Endothelial cell of umbilical vein (primary cell): ENCODE data around the gene SCGB1A1. TPM values are rescaled to one million over a fixed set of nuclear protein-coding genes. Genes with fewer than 3 reads are reported as not detected.

Experiments used
- BruUV-seq: library from RNA; stranded (reverse); fragments of 400-500 nt; replicated peaks from 2 replicates; lab custom pipeline; 2021; lab: Mats Ljungman, UMichigan
- CTCF ChIA-PET: fragments of 300-600, 350-600 bp; sonication (Branson Sonifier 250); formaldehyde crosslinking; loops from one replicate; lab custom pipeline; 2021; ENCODE audit warnings: antibody characterized with exemption, inconsistent platforms; lab: Charles Lee
- POLR2A ChIA-PET: fragments of 300-600, 350-600 bp; sonication (Branson Sonifier 250); formaldehyde crosslinking; loops from one replicate; lab custom pipeline; 2021; ENCODE audit warnings: antibody characterized with exemption, inconsistent platforms; lab: Charles Lee
- DNase-seq: peaks from one replicate; pipeline ENCODE4 v3.0.0-alpha.2; 2011; ENCODE audit warnings: low read depth, low spot score
- FAIRE-seq: peaks from 2 replicates; lab custom pipeline; 2011; peaks lifted over from hg19 to GRCh38; lab: Jason Lieb, UNC
- H2AFZ ChIP-seq: 2 replicates; pipeline ENCODE4 v1.6.0; 2012; ENCODE audit warnings: low read depth, low read length, control low read depth, inconsistent platforms
- H3K27ac ChIP-seq: 2 replicates; pipeline ENCODE4 v1.5.1; 2011; ENCODE audit warnings: low read depth, mild to moderate bottlenecking, control low read depth, low read length, moderate library complexity; ENCODE audit not compliant: insufficient read depth
- H3K27me3 ChIP-seq, 2 experiments: 2 replicates each; pipeline versions ENCODE4 v1.6.0 to v1.6.1; 2011; ENCODE audit warnings: low read length in 2 of 2, mixed read lengths in 1 of 2; ENCODE audit not compliant: control insufficient read depth in 2 of 2, insufficient read depth in 2 of 2
- H3K36me3 ChIP-seq, 2 experiments: 2 replicates in 1 of 2; 3 replicates in 1 of 2; pipeline ENCODE4 v1.5.1; 2011; ENCODE audit warnings: low read length in 2 of 2, mild to moderate bottlenecking in 1 of 2, moderate library complexity in 1 of 2; ENCODE audit not compliant: control insufficient read depth in 2 of 2, insufficient read depth in 2 of 2; ENCODE audit errors: extremely low read depth in 1 of 2
- H3K4me1 ChIP-seq: 3 replicates; pipeline ENCODE4 v1.5.1; 2011; ENCODE audit warnings: mild to moderate bottlenecking, low read length; ENCODE audit not compliant: control insufficient read depth, insufficient read depth; ENCODE audit errors: extremely low read depth
- H3K4me2 ChIP-seq: 2 replicates; pipeline ENCODE4 v1.6.1; 2011; ENCODE audit warnings: low read length, control low read depth, mixed read lengths; ENCODE audit not compliant: insufficient read depth
- H3K4me3 ChIP-seq, 3 experiments: fragments of 200-600 bp in 1 of 3; sonication (generic), shearing (Covaris generic) in 1 of 3; replicated peaks in 1 of 3; 2 replicates each; pipeline ENCODE4 v1.5.1; 2011 to 2016; ENCODE audit warnings: control low read depth in 3 of 3, low read length in 3 of 3, mild to moderate bottlenecking in 2 of 3, inconsistent platforms in 1 of 3, low read depth in 1 of 3, moderate library complexity in 1 of 3; ENCODE audit not compliant: insufficient read depth in 1 of 3
- H3K79me2 ChIP-seq: 2 replicates; pipeline ENCODE4 v1.6.0; 2012; ENCODE audit warnings: low read length, inconsistent platforms; ENCODE audit not compliant: control insufficient read depth, insufficient read depth
- H3K9ac ChIP-seq: replicated peaks from 2 replicates; pipeline ENCODE3; 2011; ENCODE audit warnings: low read length, control low read depth; ENCODE audit not compliant: insufficient read depth; ENCODE audit errors: extremely low read depth
- H3K9me1 ChIP-seq: replicated peaks from 3 replicates; pipeline ENCODE4 v1.6.0; 2011; ENCODE audit warnings: mild to moderate bottlenecking, low read length; ENCODE audit not compliant: control insufficient read depth, insufficient read depth; ENCODE audit errors: extremely low read depth
- H3K9me3 ChIP-seq: replicated peaks from 2 replicates; pipeline ENCODE4 v1.5.1; 2012; ENCODE audit warnings: low read length, inconsistent platforms; ENCODE audit not compliant: control insufficient read depth, insufficient read depth
- H4K20me1 ChIP-seq: replicated peaks from 2 replicates; pipeline ENCODE3; 2011; ENCODE audit warnings: mild to moderate bottlenecking, low read length; ENCODE audit not compliant: control insufficient read depth, insufficient read depth; ENCODE audit errors: extremely low read depth
- CTCF ChIP-seq, 2 donors: IDR thresholded peaks; 1 replicate in 1 of 2; 2 replicates in 1 of 2; pipeline ENCODE4 v1.5.1; 2011; ENCODE audit warnings: low read length in 2 of 2, mild to moderate bottlenecking in 2 of 2, moderate library complexity in 2 of 2, control low read depth in 1 of 2, inconsistent platforms in 1 of 2, low read depth in 1 of 2; ENCODE audit not compliant: insufficient read depth in 1 of 2; ENCODE audit errors: extremely low read depth in 1 of 2
- EZH2 ChIP-seq: IDR thresholded peaks from 2 replicates; pipeline ENCODE4 v1.6.1; 2012; ENCODE audit warnings: borderline replicate concordance, low read depth, mild to moderate bottlenecking, moderate library complexity, low read length, inconsistent platforms; ENCODE audit not compliant: severe bottlenecking
- FOS ChIP-seq: IDR thresholded peaks from 2 replicates; pipeline ENCODE4 v1.6.1; 2011; ENCODE audit warnings: mild to moderate bottlenecking, low read length, moderate library complexity, borderline replicate concordance; ENCODE audit not compliant: insufficient read depth
- GATA2 ChIP-seq: IDR thresholded peaks from 2 replicates; pipeline ENCODE4 v1.7.0; 2011; ENCODE audit warnings: low read depth, mild to moderate bottlenecking, moderate library complexity, mixed read lengths, low read length; ENCODE audit not compliant: insufficient read length, insufficient read depth
- JUN ChIP-seq: IDR thresholded peaks from 2 replicates; pipeline ENCODE4 v1.6.1; 2011; ENCODE audit warnings: borderline replicate concordance, low read depth; ENCODE audit not compliant: insufficient read length, insufficient read depth
- MYC ChIP-seq: IDR thresholded peaks from one replicate; pipeline ENCODE4 v1.6.1; 2011; ENCODE audit warnings: mild to moderate bottlenecking, low read depth, low read length
- POLR2A ChIP-seq: IDR thresholded peaks from 2 replicates; pipeline ENCODE4 v1.6.1; 2012; ENCODE audit warnings: low read depth, mild to moderate bottlenecking, control low read depth, low read length
- POLR2AphosphoS5 ChIP-seq: IDR thresholded peaks from 2 replicates; pipeline ENCODE4 v1.6.1; 2012; ENCODE audit warnings: low read depth, mild to moderate bottlenecking, control low read depth, low read length, moderate library complexity; ENCODE audit not compliant: insufficient read depth
- dilution Hi-C: fragments of 300-500 bp; cut with MboI; formaldehyde crosslinking; loops from one replicate; pipeline ENCODE4 v1.15.0; 2019; ENCODE audit warnings: low sequenced_read_pairs; ENCODE audit not compliant: extremely low pct_ligation_motif_present
- intact Hi-C: fragments of 100-400 bp; cut with micrococcal nuclease; formaldehyde crosslinking; loops from one replicate; pipeline ENCODE4 v1.10.0; 2022
- polyA plus RNA-seq, 4 experiments: library from polyadenylated mRNA; depleted of rRNA in 3 of 4; stranded (reverse) in 3 of 4; unstranded in 1 of 4; fragments of >200 nt; gene quantifications; 2 replicates each; pipeline versions ENCODE4 v1.2.1 to v1.2.3, GENCODE V29; 2011 to 2012; ENCODE audit warnings: missing spikeins in 1 of 4
- total RNA-seq: library from RNA; stranded (reverse); gene quantifications from 2 replicates; pipeline ENCODE4 v1.2.3, GENCODE V29; 2021
- TF ChIP-seq, protein P1 (sequence below): IDR thresholded peaks from 2 replicates; pipeline ENCODE4 v1.6.1; 2011; ENCODE audit not compliant: insufficient read depth, insufficient read length

Gene SCGB1A1
- total and polyA plus RNA-seq, 2 donors (not counting 3 experiments of a cell fraction or from before 2014, with no cell fraction given): not detected

- H3K36me3 ChIP-seq: no peaks in the 10 kb centered on the region
- intact Hi-C loops: no loop called here
- no peaks in the 10 kb centered on the region for H4K20me1 ChIP-seq
- no peak overlapping the region for H3K27ac ChIP-seq
- no peaks in the 10 kb centered on the region for H3K9me1 ChIP-seq
- no peak overlapping the region for H2AFZ ChIP-seq
- no peak overlapping the region for H3K9ac ChIP-seq
- no peak overlapping the region for H3K4me2 ChIP-seq
- no peak overlapping the region for H3K4me3 ChIP-seq
- FAIRE-seq (no peak), DNase-seq (no peak)
- H3K79me2 ChIP-seq: no peaks in the 10 kb centered on the region
- no peaks in the 10 kb centered on the region for H3K4me1 ChIP-seq
- TF ChIP-seq MYC (no peak), FOS (no peak)
- ChIA-PET POLR2A (no interaction called here), CTCF (interaction anchor here (3.3 kb wide), 1 partner anchor 32 kb away, joined by 13 read pairs; no protein-coding TSS in a partner anchor)
- dilution Hi-C loops: no loop called here
- H3K9me3 ChIP-seq: no peaks in the 10 kb centered on the region
- no TSS peak for BruUV-seq
- no peaks in the 10 kb centered on the region for H3K27me3 ChIP-seq
Measured at GRCh38 chr11:62372871-62373270, 46.0 kb upstream of the SCGB1A1 start.

DNA sequence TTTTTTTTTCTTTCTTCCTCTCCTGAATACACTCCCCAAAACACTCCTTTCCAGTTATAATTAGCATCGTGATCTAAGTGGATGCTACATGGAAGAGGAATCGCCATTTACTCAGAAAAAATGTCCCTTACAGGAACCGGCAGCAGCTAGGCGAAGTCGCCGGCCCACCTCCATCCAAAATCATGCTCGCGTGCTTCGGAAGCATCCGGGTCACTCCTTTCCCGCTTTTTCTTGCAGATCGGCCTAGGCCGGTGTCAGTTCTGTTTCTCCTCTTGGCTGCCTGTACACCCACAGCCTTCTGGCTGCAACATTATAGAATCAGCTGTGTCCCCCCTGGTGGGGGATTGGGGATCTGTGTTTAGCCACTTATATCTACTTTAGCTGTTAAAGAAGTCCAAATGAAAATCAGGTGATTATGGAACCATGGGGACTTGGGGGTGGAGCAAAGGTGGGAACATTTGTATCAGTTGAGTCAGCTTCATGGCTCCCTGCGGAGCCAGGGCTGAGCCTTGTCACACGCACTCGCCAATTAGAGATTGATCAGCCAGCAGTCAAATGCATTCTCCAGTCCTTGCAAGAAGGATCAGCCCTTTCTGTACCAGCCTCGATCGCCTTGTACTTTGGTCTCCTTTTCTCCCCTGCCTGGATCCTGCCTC lies 45.2 kb upstream of the SCGB1A1 start:
- intact Hi-C loops: no loop called here
- FAIRE-seq: peak; percentile 15

More for the DNA sequence above, 45.2 kb upstream of the SCGB1A1 start:
- no peak for TF ChIP-seq JUN
- TF ChIP-seq EZH2: no peak
- no peak for TF ChIP-seq CTCF (IDR thresholded peaks at IDR 0.05; ENCODE audit: extremely low read depth in 1 of 2, insufficient read depth in 1 of 2, low read depth in 1 of 2, low read length in 2 of 2)
- no peak for TF ChIP-seq POLR2A
- no peak for TF ChIP-seq POLR2AphosphoS5
- no peak for TF ChIP-seq GATA2
- TF ChIP-seq, protein P1, sequence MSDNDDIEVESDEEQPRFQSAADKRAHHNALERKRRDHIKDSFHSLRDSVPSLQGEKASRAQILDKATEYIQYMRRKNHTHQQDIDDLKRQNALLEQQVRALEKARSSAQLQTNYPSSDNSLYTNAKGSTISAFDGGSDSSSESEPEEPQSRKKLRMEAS: no peak
- TF ChIP-seq MYC: no peak
- TF ChIP-seq FOS: no peak
- H3K9me3 ChIP-seq: no peaks in the 10 kb centered on the region
- BruUV-seq: no TSS peak
- no peak overlapping the region for H2AFZ ChIP-seq
- ChIA-PET CTCF (interaction anchor here (1.0 to 3.3 kb wide), 2 partner anchors 33 to 63 kb away, joined by 3 to 13 read pairs; no protein-coding TSS in a partner anchor), POLR2A (no interaction called here)
- no peaks in the 10 kb centered on the region for H3K27me3 ChIP-seq
- H3K9me1 ChIP-seq: no peaks in the 10 kb centered on the region
- no peak for DNase-seq
- no peaks in the 10 kb centered on the region for H3K4me1 ChIP-seq
- H3K4me2 ChIP-seq: no peak overlapping the region
- no peak overlapping the region for H3K9ac ChIP-seq
- no peaks in the 10 kb centered on the region for H4K20me1 ChIP-seq
- dilution Hi-C loops: no loop called here
- no peak overlapping the region for H3K27ac ChIP-seq
- H3K79me2 ChIP-seq: no peaks in the 10 kb centered on the region
- H3K36me3 ChIP-seq: no peaks in the 10 kb centered on the region
- H3K4me3 ChIP-seq: no peak overlapping the region
